B cell (primary cell): ENCODE measurements around the gene XPA. TPM values are rescaled to one million over a fixed set of nuclear protein-coding genes. Genes with fewer than 3 reads are reported as not detected.

Source experiments
- ATAC-seq: fragments of 200-7000 bp; cut with Tn5 transposase; one replicate; pipeline ENCODE4 v1.10.0; 2021; ENCODE audit warnings: low read depth, mild to moderate bottlenecking, moderate number of reproducible peaks, moderate library complexity
- CTCF ChIA-PET: fragments of 350-600 bp; sonication (Branson Sonifier 250); formaldehyde crosslinking; loops from one replicate; lab custom pipeline; 2021; ENCODE audit warnings: antibody characterized with exemption, inconsistent platforms; lab: Charles Lee
- POLR2A ChIA-PET: fragments of 350-600 bp; sonication (Branson Sonifier 250); formaldehyde crosslinking; loops from one replicate; lab custom pipeline; 2021; ENCODE audit warnings: antibody characterized with exemption; lab: Charles Lee
- DNase-seq: peaks from one replicate; pipeline ENCODE4 v3.0.0; 2013
- H2AFZ ChIP-seq: 2 replicates; pipeline ENCODE4 v1.6.1; 2012; ENCODE audit warnings: mild to moderate bottlenecking, low read depth, low read length; ENCODE audit not compliant: insufficient read depth, poor library complexity, severe bottlenecking
- H3K27ac ChIP-seq, 2 donors: 1 replicate in 1 of 2; 2 replicates in 1 of 2; pipeline ENCODE4 v1.5.1; 2012 to 2013; ENCODE audit warnings: low read length in 2 of 2, mild to moderate bottlenecking in 2 of 2, moderate library complexity in 1 of 2
- H3K27me3 ChIP-seq, 4 experiments: fragments of 200-600 bp in 1 of 4; sonication (generic) in 1 of 4; replicated peaks in 1 of 4; 1 replicate in 2 of 4; 2 replicates in 2 of 4; pipeline versions ENCODE4 v1.6.1 to v1.7.0; 2013 to 2016; ENCODE audit warnings: low read length in 3 of 4, mild to moderate bottlenecking in 2 of 4, mixed read lengths in 1 of 4, moderate library complexity in 1 of 4; ENCODE audit not compliant: insufficient read depth in 4 of 4, control insufficient read depth in 3 of 4; ENCODE audit errors: control extremely low read depth in 1 of 4
- H3K36me3 ChIP-seq, 2 experiments: replicated peaks in 1 of 2; 1 replicate in 1 of 2; 2 replicates in 1 of 2; pipeline versions ENCODE4 v1.6.1 to v1.7.1; 2013; ENCODE audit warnings: low read length in 1 of 2; ENCODE audit not compliant: insufficient read depth in 2 of 2, control insufficient read depth in 1 of 2; ENCODE audit errors: control extremely low read depth in 1 of 2, extremely low read depth in 1 of 2
- H3K4me1 ChIP-seq, 2 donors: fragments of 200-600 bp in 1 of 2; sonication (generic) in 1 of 2; 1 replicate in 1 of 2; 2 replicates in 1 of 2; pipeline versions ENCODE4 v1.5.1 to v1.6.1; 2013 to 2017; ENCODE audit warnings: low read length in 2 of 2; ENCODE audit not compliant: control insufficient read depth in 2 of 2, insufficient read depth in 2 of 2
- H3K4me2 ChIP-seq: replicated peaks from 2 replicates; pipeline ENCODE3; 2012; ENCODE audit warnings: mild to moderate bottlenecking, low read depth, low read length; ENCODE audit not compliant: poor library complexity, severe bottlenecking
- H3K4me3 ChIP-seq, 5 experiments: fragments of 200-600 bp in 1 of 5; sonication (generic) in 1 of 5; 1 replicate in 3 of 5; 2 replicates in 2 of 5; pipeline versions ENCODE4 v1.5.1 to v1.7.0; 2011 to 2016; ENCODE audit warnings: low read length in 4 of 5, mild to moderate bottlenecking in 4 of 5, low read depth in 2 of 5, control low read depth in 1 of 5, moderate library complexity in 1 of 5; ENCODE audit not compliant: insufficient read depth in 1 of 5; ENCODE audit errors: control extremely low read depth in 1 of 5, extremely low read depth in 1 of 5
- H3K79me2 ChIP-seq: fragments of 200-600 bp; sonication (generic); one replicate; pipeline ENCODE4 v1.6.0; 2016; ENCODE audit warnings: low read length; ENCODE audit not compliant: control insufficient read depth, insufficient read depth
- H3K9ac ChIP-seq: fragments of 200-600 bp; sonication (generic); 2 replicates; pipeline ENCODE4 v1.6.1; 2017; ENCODE audit warnings: mild to moderate bottlenecking, low read length, moderate library complexity
- H3K9me3 ChIP-seq, 3 donors: one replicate each; pipeline versions ENCODE4 v1.6.1 to v1.7.1; 2013; ENCODE audit warnings: low read length in 2 of 3; ENCODE audit not compliant: control insufficient read depth in 2 of 3, insufficient read depth in 1 of 3; ENCODE audit errors: control extremely low read depth in 1 of 3
- H4K20me1 ChIP-seq: 2 replicates; pipeline ENCODE4 v1.6.0; 2012; ENCODE audit warnings: mild to moderate bottlenecking, low read length; ENCODE audit not compliant: insufficient read depth, control insufficient read depth, poor library complexity, severe bottlenecking
- H3K27ac Mint-ChIP-seq: one replicate; pipeline ENCODE4 v1.8.0; 2021; ENCODE audit warnings: mixed read lengths
- H3K27me3 Mint-ChIP-seq: one replicate; pipeline ENCODE4 v1.8.0; 2021; ENCODE audit warnings: mixed read lengths
- H3K4me1 Mint-ChIP-seq: one replicate; pipeline ENCODE4 v1.8.0; 2021; ENCODE audit warnings: mixed read lengths
- H3K4me3 Mint-ChIP-seq: one replicate; pipeline ENCODE4 v1.8.0; 2021; ENCODE audit warnings: mixed read lengths
- H3K9me3 Mint-ChIP-seq: one replicate; pipeline ENCODE4 v1.8.0; 2022; ENCODE audit warnings: mixed read lengths; ENCODE audit not compliant: insufficient read depth
- CTCF ChIP-seq: fragments of 200-600 bp; IDR thresholded peaks from one replicate; pipeline ENCODE4 v1.8.0; 2022; ENCODE audit warnings: antibody characterized with exemption, mild to moderate bottlenecking
- EZH2 ChIP-seq: IDR thresholded peaks from 2 replicates; pipeline ENCODE4 v1.6.1; 2012; ENCODE audit warnings: borderline replicate concordance, low read depth, mild to moderate bottlenecking, moderate library complexity, low read length; ENCODE audit not compliant: insufficient read depth, poor library complexity, severe bottlenecking
- WGBS: methylation state at CpG from one replicate; pipeline ENCODE4 v1.1.5; 2013; ENCODE audit warnings: missing lambda C conversion rate; ENCODE audit not compliant: insufficient coverage; 5-methylcytosine and 5-hydroxymethylcytosine counted together
- intact Hi-C: fragments of 100-400 bp; cut with micrococcal nuclease; formaldehyde crosslinking; loops from one replicate; pipeline ENCODE4 v1.10.0; 2022
- polyA plus RNA-seq: library from polyadenylated mRNA; depleted of rRNA; stranded (reverse); fragments of >200 nt; gene quantifications from 2 replicates; pipeline ENCODE4 v1.2.3, GENCODE V29; 2012
- total RNA-seq, 2 donors: library from RNA; stranded (reverse); fragments of 120-200 nt in 1 of 2; gene quantifications; 1 replicate in 1 of 2; 2 replicates in 1 of 2; pipeline versions ENCODE4 v1.2.3 to v1.2.4, GENCODE V29; 2013 to 2022

The XPA gene
- total and polyA plus RNA-seq, 2 donors (not counting 1 experiment from before 2014, with no cell fraction given) = 3.8 to 21.3 TPM

GRCh38 chr9:97647996-97648395 is 49.1 kb downstream of the XPA start:
- no peaks in the 10 kb centered on the region for H3K9me3 ChIP-seq
- Mint-ChIP-seq H3K27ac (no peak overlapping the region), H3K9me3 (no peaks in the 10 kb centered on the region), H3K4me1 (no peaks in the 10 kb centered on the region), H3K4me3 (no peak overlapping the region), H3K27me3 (no peaks in the 10 kb centered on the region)
- no peaks in the 10 kb centered on the region for H3K79me2 ChIP-seq
- intact Hi-C loops = no loop called here
- no peaks in the 10 kb centered on the region for H3K4me1 ChIP-seq
- H3K4me3 ChIP-seq = no peak overlapping the region
- ChIA-PET CTCF (no interaction called here), POLR2A (no interaction called here)
- no peaks in the 10 kb centered on the region for H3K27me3 ChIP-seq
- TF ChIP-seq EZH2 = no peak
- TF ChIP-seq CTCF = no peak
- DNase-seq = no peak
- H3K4me2 ChIP-seq = no peak overlapping the region
- H3K9ac ChIP-seq = no peak overlapping the region
- peaks cover 12 to 65% of the 10 kb centered on the region in 2 experiments for H3K36me3 ChIP-seq
- no peak overlapping the region for H3K27ac ChIP-seq
- no peaks in the 10 kb centered on the region for H4K20me1 ChIP-seq
- H2AFZ ChIP-seq = no peak overlapping the region
- WGBS = 100% methylated on average over 4 of the region's 5 CpGs
- no peak for ATAC-seq

GRCh38 chr9:97645720-97646119 is 51.4 kb downstream of the XPA start:
- DNase-seq = no peak
- Histone ChIP-seq H3K9me3 (no peaks in the 10 kb centered on the region), H2AFZ (no peak overlapping the region), H3K27ac (no peak overlapping the region), H3K9ac (no peak overlapping the region), H4K20me1 (no peaks in the 10 kb centered on the region), H3K27me3 (no peaks in the 10 kb centered on the region), H3K4me3 (no peak overlapping the region), H3K36me3 (peaks cover 16 to 77% of the 10 kb centered on the region in 2 experiments), H3K79me2 (peaks cover 4% of the 10 kb centered on the region), H3K4me1 (no peaks in the 10 kb centered on the region), H3K4me2 (no peak overlapping the region)
- H3K27me3 Mint-ChIP-seq = no peaks in the 10 kb centered on the region
- no peak overlapping the region for H3K4me3 Mint-ChIP-seq
- intact Hi-C loops = no loop called here
- no peaks in the 10 kb centered on the region for H3K4me1 Mint-ChIP-seq
- no peak for TF ChIP-seq CTCF
- no peak for TF ChIP-seq EZH2
- no peak overlapping the region for H3K27ac Mint-ChIP-seq
- CTCF ChIA-PET = interaction anchor here (0.7 to 1.3 kb wide), 3 partner anchors 20 to 30 kb away, joined by 3 to 4 read pairs (median 4); no protein-coding TSS in a partner anchor
- ATAC-seq = no peak
- POLR2A ChIA-PET = no interaction called here
- H3K9me3 Mint-ChIP-seq = no peaks in the 10 kb centered on the region
